ENCODE measurements around the gene IDH2.

Gene IDH2

GRCh38 chr15:90059208-90059985 lies 42.9 kb downstream of the IDH2 start:
- H3K9me3 Mint-ChIP-seq, result no peaks in the 10 kb centered on the region
- DNase-seq, result peak; percentile 49 to 58 (median 53)
- H3K36me3 Mint-ChIP-seq (ENCODE audit: insufficient read depth), result no peaks in the 10 kb centered on the region
- peak overlapping the region; percentile 55 to 68 for H3K4me3 Mint-ChIP-seq
- no peaks in the 10 kb centered on the region for H3K27me3 Mint-ChIP-seq
- peak overlapping the region; percentile 92 to 93 for H3K27ac Mint-ChIP-seq
- peaks cover 36 to 39% of the 10 kb centered on the region in 2 donors for H3K4me1 Mint-ChIP-seq (ENCODE audit: low read depth in 2 of 2)
- ATAC-seq (replicated peaks), result peak; percentile 86

DNA sequence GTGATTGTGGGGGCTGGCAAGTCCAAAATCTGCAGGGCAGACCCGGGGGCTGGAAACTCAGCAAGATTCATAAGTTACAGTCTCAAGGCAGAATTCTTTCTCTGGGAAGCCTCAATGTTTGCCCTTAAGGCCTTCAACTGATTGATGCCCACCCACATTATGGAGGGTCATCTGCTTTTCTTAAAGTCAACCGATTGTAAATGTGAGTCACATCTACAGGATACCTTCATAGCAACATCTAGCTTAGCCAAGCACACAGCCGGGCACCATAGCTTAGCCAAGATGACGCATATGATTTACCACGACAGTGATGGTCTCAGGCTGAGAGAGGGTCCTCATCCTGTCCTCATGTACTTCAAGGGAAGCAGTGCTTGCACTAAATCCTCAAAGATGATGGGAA lies 43.5 kb downstream of the IDH2 start:
- H3K36me3 Mint-ChIP-seq (ENCODE audit: insufficient read depth), result no peaks in the 10 kb centered on the region
- H3K27ac Mint-ChIP-seq, result peak overlapping the region; percentile 92 to 93
- no peak for DNase-seq
- no peaks in the 10 kb centered on the region for H3K27me3 Mint-ChIP-seq
- H3K9me3 Mint-ChIP-seq, result no peaks in the 10 kb centered on the region
- H3K4me1 Mint-ChIP-seq (ENCODE audit: low read depth in 2 of 2), result peaks cover 39 to 43% of the 10 kb centered on the region in 2 donors
- no peak for ATAC-seq (replicated peaks)
- peak overlapping the region; percentile 55 to 68 for H3K4me3 Mint-ChIP-seq

- H3K27me3 Mint-ChIP-seq, result no peaks in the 10 kb centered on the region
- peak overlapping the region; percentile 92 to 93 for H3K27ac Mint-ChIP-seq
- no peak for ATAC-seq (replicated peaks)
- H3K9me3 Mint-ChIP-seq, result no peaks in the 10 kb centered on the region
- H3K36me3 Mint-ChIP-seq (ENCODE audit: insufficient read depth), result no peaks in the 10 kb centered on the region
- no peak for DNase-seq
- peaks cover 36 to 44% of the 10 kb centered on the region in 2 donors for H3K4me1 Mint-ChIP-seq (ENCODE audit: low read depth in 2 of 2)
- H3K4me3 Mint-ChIP-seq, result no peak overlapping the region
Observed at GRCh38 chr15:90058308-90058707, 44.0 kb downstream of the IDH2 start.

- Mint-ChIP-seq H3K4me1 (ENCODE audit: low read depth in 2 of 2) (peaks cover 26 to 37% of the 10 kb centered on the region in 2 donors), H3K27me3 (no peaks in the 10 kb centered on the region), H3K27ac (no peak overlapping the region), H3K36me3 (ENCODE audit: insufficient read depth) (peaks cover 3% of the 10 kb centered on the region), H3K9me3 (no peaks in the 10 kb centered on the region), H3K4me3 (no peak overlapping the region)
- ATAC-seq (replicated peaks), result no peak
- DNase-seq, result no peak
Observed at GRCh38 chr15:90056529-90056928, 45.7 kb downstream of the IDH2 start.

- no peak for DNase-seq
- no peaks in the 10 kb centered on the region for H3K27me3 Mint-ChIP-seq
- no peaks in the 10 kb centered on the region for H3K9me3 Mint-ChIP-seq
- H3K4me1 Mint-ChIP-seq (ENCODE audit: low read depth in 2 of 2), result peaks cover 29 to 35% of the 10 kb centered on the region in 2 donors
- no peak overlapping the region for H3K4me3 Mint-ChIP-seq
- H3K36me3 Mint-ChIP-seq (ENCODE audit: insufficient read depth), result peaks cover 3% of the 10 kb centered on the region
- peak overlapping the region; percentile 1 to 7 for H3K27ac Mint-ChIP-seq
- ATAC-seq (replicated peaks), result no peak
Observed at GRCh38 chr15:90055182-90055581, 47.1 kb downstream of the IDH2 start.

GRCh38 chr15:90054618-90055097 lies 47.6 kb downstream of the IDH2 start:
- ATAC-seq (replicated peaks) (no peak), DNase-seq (no peak)
- H3K27me3 Mint-ChIP-seq, result no peaks in the 10 kb centered on the region
- H3K9me3 Mint-ChIP-seq, result no peaks in the 10 kb centered on the region
- peak overlapping the region; percentile 1 to 30 for H3K27ac Mint-ChIP-seq
- H3K36me3 Mint-ChIP-seq (ENCODE audit: insufficient read depth), result peaks cover 3% of the 10 kb centered on the region
- H3K4me1 Mint-ChIP-seq (ENCODE audit: low read depth in 2 of 2), result peaks cover 29 to 34% of the 10 kb centered on the region in 2 donors
- H3K4me3 Mint-ChIP-seq, result no peak overlapping the region

GRCh38 chr15:90053685-90054466 lies 48.4 kb downstream of the IDH2 start:
- peaks cover 3% of the 10 kb centered on the region for H3K36me3 Mint-ChIP-seq (ENCODE audit: insufficient read depth)
- no peak overlapping the region for H3K4me3 Mint-ChIP-seq
- DNase-seq (no peak), ATAC-seq (replicated peaks) (no peak)
- H3K27ac Mint-ChIP-seq, result peak overlapping the region; percentile 1 to 65
- H3K4me1 Mint-ChIP-seq (ENCODE audit: low read depth in 2 of 2), result peaks cover 26 to 32% of the 10 kb centered on the region in 2 donors
- H3K9me3 Mint-ChIP-seq, result no peaks in the 10 kb centered on the region
- no peaks in the 10 kb centered on the region for H3K27me3 Mint-ChIP-seq

DNA sequence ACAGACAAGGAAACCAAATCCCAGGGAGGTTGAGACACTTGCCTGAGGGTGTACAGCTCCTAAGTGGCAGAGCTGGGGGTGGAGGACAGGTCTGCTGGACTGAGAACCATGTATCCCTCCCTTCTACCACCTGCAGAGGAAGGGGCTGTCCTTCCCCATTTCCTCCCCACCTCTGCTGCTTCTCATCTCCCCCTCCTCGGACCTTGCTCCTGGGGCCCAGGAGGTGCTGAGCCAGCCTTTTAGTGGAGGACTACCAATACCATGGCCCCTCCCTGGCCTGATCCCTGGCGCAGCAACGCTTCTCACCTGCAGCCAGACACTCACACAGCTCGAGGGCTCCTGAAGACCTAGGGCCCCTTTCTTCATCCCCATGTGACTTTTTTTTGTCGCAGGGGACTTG lies 50.4 kb downstream of the IDH2 start:
- no peaks in the 10 kb centered on the region for H3K9me3 Mint-ChIP-seq
- no peak overlapping the region for H3K4me3 Mint-ChIP-seq
- H3K27ac Mint-ChIP-seq, result no peak overlapping the region
- H3K4me1 Mint-ChIP-seq (ENCODE audit: low read depth in 2 of 2), result peaks cover 21 to 22% of the 10 kb centered on the region in 2 donors
- ATAC-seq (replicated peaks) (no peak), DNase-seq (no peak)
- peaks cover 3% of the 10 kb centered on the region for H3K36me3 Mint-ChIP-seq (ENCODE audit: insufficient read depth)
- H3K27me3 Mint-ChIP-seq, result no peaks in the 10 kb centered on the region

GRCh38 chr15:90049666-90050604 lies 52.3 kb downstream of the IDH2 start:
- Mint-ChIP-seq H3K4me3 (peak overlapping the region in 1 of 2 donors; percentile 28), H3K4me1 (ENCODE audit: low read depth in 2 of 2) (peaks cover 36% of the 10 kb centered on the region in 2 donors), H3K36me3 (ENCODE audit: insufficient read depth) (peaks cover 3% of the 10 kb centered on the region), H3K27ac (peak overlapping the region in 1 of 2 donors; percentile 75), H3K9me3 (no peaks in the 10 kb centered on the region), H3K27me3 (no peaks in the 10 kb centered on the region)
- DNase-seq, result no peak
- no peak for ATAC-seq (replicated peaks)

DNA sequence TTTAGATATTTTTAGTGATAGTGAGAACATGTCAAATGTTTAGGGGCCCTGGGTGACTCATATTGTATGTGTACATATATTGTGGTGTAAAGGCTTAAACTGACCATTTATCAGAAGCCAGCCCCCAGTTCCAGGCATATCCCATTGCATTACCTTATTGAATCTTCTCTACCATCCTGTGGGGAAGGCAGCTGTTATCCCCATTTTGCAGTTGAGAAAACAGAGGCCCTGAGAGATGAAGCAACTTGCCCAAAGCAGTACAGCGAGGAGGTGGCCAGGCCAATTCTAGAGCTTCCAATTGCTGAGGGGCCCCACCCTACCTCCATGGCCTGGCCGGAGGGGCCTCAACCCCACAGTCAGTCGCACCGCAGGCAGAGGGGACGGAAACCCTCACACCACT lies 53.2 kb downstream of the IDH2 start:
- Mint-ChIP-seq H3K4me3 (no peak overlapping the region), H3K9me3 (no peaks in the 10 kb centered on the region), H3K27me3 (no peaks in the 10 kb centered on the region), H3K27ac (peak overlapping the region in 1 of 2 donors; percentile 75), H3K4me1 (ENCODE audit: low read depth in 2 of 2) (peaks cover 34 to 36% of the 10 kb centered on the region in 2 donors), H3K36me3 (ENCODE audit: insufficient read depth) (peaks cover 3% of the 10 kb centered on the region)
- ATAC-seq (replicated peaks), result no peak
- no peak for DNase-seq

GRCh38 chr15:90047956-90048575 lies 54.2 kb downstream of the IDH2 start:
- ATAC-seq (replicated peaks) (no peak), DNase-seq (no peak)
- Mint-ChIP-seq H3K36me3 (ENCODE audit: insufficient read depth) (peaks cover 3% of the 10 kb centered on the region), H3K9me3 (no peaks in the 10 kb centered on the region), H3K4me1 (ENCODE audit: low read depth in 2 of 2) (peaks cover 30 to 34% of the 10 kb centered on the region in 2 donors), H3K4me3 (no peak overlapping the region), H3K27me3 (no peaks in the 10 kb centered on the region), H3K27ac (no peak overlapping the region)

GRCh38 chr15:90046911-90047392 lies 55.3 kb downstream of the IDH2 start:
- no peaks in the 10 kb centered on the region for H3K36me3 Mint-ChIP-seq (ENCODE audit: insufficient read depth)
- DNase-seq, result no peak
- no peaks in the 10 kb centered on the region for H3K27me3 Mint-ChIP-seq
- H3K4me3 Mint-ChIP-seq, result no peak overlapping the region
- H3K9me3 Mint-ChIP-seq, result no peaks in the 10 kb centered on the region
- H3K27ac Mint-ChIP-seq, result peak overlapping the region in 1 of 2 donors; percentile 64
- peaks cover 30 to 34% of the 10 kb centered on the region in 2 donors for H3K4me1 Mint-ChIP-seq (ENCODE audit: low read depth in 2 of 2)
- ATAC-seq (replicated peaks), result no peak

Measured in effector memory CD8-positive, alpha-beta T cell (primary cell).